H9 (cell line): ENCODE data around the gene MAP3K2. TPM values are rescaled to one million over a fixed set of nuclear protein-coding genes. Genes with fewer than 3 reads are reported as not detected.

Experiments used
- DNase-seq: peaks from one replicate; pipeline ENCODE4 v3.0.0-alpha.2; 2017
- H2AFZ ChIP-seq: one replicate; pipeline ENCODE4 v1.6.1; 2013; ENCODE audit warnings: mild to moderate bottlenecking, low read length, control low read depth, moderate library complexity
- H2AK5ac ChIP-seq: 2 replicates; pipeline ENCODE4 v1.6.1; 2013; ENCODE audit warnings: low read length, control low read depth, mixed read lengths; ENCODE audit not compliant: insufficient read length
- H2BK120ac ChIP-seq: one replicate; pipeline ENCODE4 v1.6.1; 2013; ENCODE audit warnings: low read depth, mild to moderate bottlenecking, low read length, control low read depth, inconsistent platforms; ENCODE audit not compliant: poor library complexity, severe bottlenecking
- H2BK12ac ChIP-seq: 2 replicates; pipeline ENCODE4 v1.6.1; 2013; ENCODE audit warnings: low read length, control low read depth, mixed read lengths, low read depth; ENCODE audit not compliant: insufficient read length
- H2BK15ac ChIP-seq: 2 replicates; pipeline ENCODE4 v1.6.1; 2013; ENCODE audit warnings: low read depth, low read length, control low read depth
- H2BK20ac ChIP-seq: one replicate; pipeline ENCODE4 v1.6.1; 2013; ENCODE audit warnings: low read depth, mild to moderate bottlenecking, low read length, control low read depth, inconsistent platforms; ENCODE audit not compliant: poor library complexity, severe bottlenecking
- H2BK5ac ChIP-seq: 2 replicates; pipeline ENCODE4 v1.6.1; 2013; ENCODE audit warnings: low read length, control low read depth, mixed read lengths; ENCODE audit not compliant: insufficient read length
- H3K14ac ChIP-seq: 2 replicates; pipeline ENCODE4 v1.6.1; 2013; ENCODE audit warnings: low read length, control low read depth; ENCODE audit not compliant: insufficient read depth
- H3K18ac ChIP-seq: 2 replicates; pipeline ENCODE4 v1.6.1; 2013; ENCODE audit warnings: low read depth, mild to moderate bottlenecking, mixed read lengths, low read length, control low read depth; ENCODE audit not compliant: insufficient read length
- H3K23ac ChIP-seq: 2 replicates; pipeline ENCODE4 v1.6.1; 2013; ENCODE audit warnings: low read length, control low read depth, mixed read lengths, low read depth; ENCODE audit not compliant: insufficient read length
- H3K23me2 ChIP-seq: 2 replicates; pipeline ENCODE4 v1.6.1; 2013; ENCODE audit warnings: low read depth, mild to moderate bottlenecking, mixed read lengths, low read length, control low read depth; ENCODE audit not compliant: insufficient read length, poor library complexity, severe bottlenecking
- H3K27ac ChIP-seq: 2 replicates; pipeline ENCODE4 v1.5.1; 2013; ENCODE audit warnings: low read length, control low read depth, mixed read lengths, low read depth; ENCODE audit not compliant: insufficient read length
- H3K27me3 ChIP-seq: 2 replicates; pipeline ENCODE4 v1.6.1; 2013; ENCODE audit warnings: low read length, control low read depth, inconsistent platforms; ENCODE audit not compliant: insufficient read depth
- H3K4ac ChIP-seq: 2 replicates; pipeline ENCODE4 v1.6.1; 2013; ENCODE audit warnings: low read depth, mild to moderate bottlenecking, control low read depth, inconsistent platforms, low read length, moderate library complexity
- H3K4me1 ChIP-seq: 2 replicates; pipeline ENCODE4 v1.6.1; 2013; ENCODE audit warnings: low read length, control low read depth, inconsistent platforms; ENCODE audit not compliant: insufficient read depth
- H3K4me2 ChIP-seq: 2 replicates; pipeline ENCODE4 v1.6.1; 2013; ENCODE audit warnings: low read length, control low read depth, mixed read lengths; ENCODE audit not compliant: insufficient read length, insufficient read depth
- H3K56ac ChIP-seq: 2 replicates; pipeline ENCODE4 v1.6.1; 2013; ENCODE audit warnings: low read depth, mild to moderate bottlenecking, mixed read lengths, low read length, control low read depth; ENCODE audit not compliant: insufficient read length
- H3K79me1 ChIP-seq: 2 replicates; pipeline ENCODE4 v1.6.1; 2013; ENCODE audit warnings: low read depth, mild to moderate bottlenecking, moderate library complexity, low read length, control low read depth, inconsistent platforms; ENCODE audit not compliant: insufficient read depth, poor library complexity, severe bottlenecking
- H3K79me2 ChIP-seq: 2 replicates; pipeline ENCODE4 v1.6.1; 2013; ENCODE audit warnings: low read length, control low read depth, inconsistent platforms; ENCODE audit not compliant: insufficient read depth
- H3K9ac ChIP-seq: 2 replicates; pipeline ENCODE4 v1.6.1; 2013; ENCODE audit warnings: low read length, control low read depth, mixed read lengths; ENCODE audit not compliant: insufficient read length; ENCODE audit errors: extremely low read depth
- H3K9me3 ChIP-seq: one replicate; pipeline ENCODE4 v1.6.1; 2013; ENCODE audit warnings: low read depth, low read length, inconsistent platforms; ENCODE audit not compliant: control insufficient read depth
- H3T11ph ChIP-seq: one replicate; pipeline ENCODE4 v1.6.1; 2013; ENCODE audit warnings: mild to moderate bottlenecking, low read length, control low read depth, inconsistent platforms
- H4K20me1 ChIP-seq: one replicate; pipeline ENCODE4 v1.6.1; 2013; ENCODE audit not compliant: control insufficient read depth, insufficient read length, insufficient read depth
- H4K5ac ChIP-seq: 2 replicates; pipeline ENCODE4 v1.6.1; 2013; ENCODE audit warnings: low read depth, mild to moderate bottlenecking, mixed read lengths, low read length, control low read depth; ENCODE audit not compliant: insufficient read length
- H4K8ac ChIP-seq: replicated peaks from 2 replicates; pipeline ENCODE4 v1.6.1; 2013; ENCODE audit warnings: low read length, control low read depth, mixed read lengths, low read depth; ENCODE audit not compliant: insufficient read length
- H4K91ac ChIP-seq: 2 replicates; pipeline ENCODE4 v1.6.1; 2013; ENCODE audit warnings: low read depth, mild to moderate bottlenecking, moderate library complexity, mixed read lengths, low read length, control low read depth; ENCODE audit not compliant: insufficient read length
- H3K27ac Mint-ChIP-seq, 3 experiments: 2 replicates in 2 of 3; 3 replicates in 1 of 3; pipeline ENCODE4 v1.8.0; 2020 to 2021; ENCODE audit warnings: mixed read lengths in 3 of 3, mild to moderate bottlenecking in 1 of 3, moderate library complexity in 1 of 3
- H3K27me3 Mint-ChIP-seq: 2 replicates; pipeline ENCODE4 v1.8.0; 2021; ENCODE audit warnings: low read depth, mild to moderate bottlenecking, moderate library complexity, mixed read lengths
- H3K36me3 Mint-ChIP-seq, 3 experiments: 2 replicates in 2 of 3; 3 replicates in 1 of 3; pipeline ENCODE4 v1.8.0; 2020 to 2021; ENCODE audit warnings: low read depth in 3 of 3, mixed read lengths in 3 of 3; ENCODE audit not compliant: insufficient read depth in 1 of 3
- H3K4me1 Mint-ChIP-seq, 2 experiments: 2 replicates each; pipeline ENCODE4 v1.8.0; 2020; ENCODE audit warnings: mixed read lengths in 2 of 2
- H3K4me3 Mint-ChIP-seq, 2 experiments: 2 replicates in 1 of 2; 3 replicates in 1 of 2; pipeline ENCODE4 v1.8.0; 2020 to 2021; ENCODE audit warnings: mild to moderate bottlenecking in 2 of 2, mixed read lengths in 2 of 2, moderate library complexity in 1 of 2
- H3K9me3 Mint-ChIP-seq, 2 experiments: 2 replicates in 1 of 2; 3 replicates in 1 of 2; pipeline ENCODE4 v1.8.0; 2020; ENCODE audit warnings: mild to moderate bottlenecking in 2 of 2, mixed read lengths in 2 of 2, moderate library complexity in 1 of 2
- WGBS: extraction: QIAGEN DNeasy Blood & Tissue Kit; methylation state at CpG from one replicate; pipeline ENCODE4 v1.1.7; 2013; ENCODE audit warnings: missing lambda C conversion rate, low lambda C conversion rate, mixed read lengths; ENCODE audit not compliant: insufficient read length; ENCODE audit errors: extremely low coverage; 5-methylcytosine and 5-hydroxymethylcytosine counted together
- total RNA-seq: library from RNA; stranded (reverse); gene quantifications from 2 replicates; pipeline ENCODE4 v1.2.1, GENCODE V29; 2021
- TF ChIP-seq, protein P1 (sequence below): fragments of 200-600 bp; sonication (generic); conservative IDR thresholded peaks from 3 replicates; pipeline ENCODE4 v1.8.0; 2021; ENCODE audit warnings: antibody characterized with exemption, mild to moderate bottlenecking

Gene MAP3K2
- total RNA-seq, 1 experiment from 2014 or later, result 25.8 TPM

DNA sequence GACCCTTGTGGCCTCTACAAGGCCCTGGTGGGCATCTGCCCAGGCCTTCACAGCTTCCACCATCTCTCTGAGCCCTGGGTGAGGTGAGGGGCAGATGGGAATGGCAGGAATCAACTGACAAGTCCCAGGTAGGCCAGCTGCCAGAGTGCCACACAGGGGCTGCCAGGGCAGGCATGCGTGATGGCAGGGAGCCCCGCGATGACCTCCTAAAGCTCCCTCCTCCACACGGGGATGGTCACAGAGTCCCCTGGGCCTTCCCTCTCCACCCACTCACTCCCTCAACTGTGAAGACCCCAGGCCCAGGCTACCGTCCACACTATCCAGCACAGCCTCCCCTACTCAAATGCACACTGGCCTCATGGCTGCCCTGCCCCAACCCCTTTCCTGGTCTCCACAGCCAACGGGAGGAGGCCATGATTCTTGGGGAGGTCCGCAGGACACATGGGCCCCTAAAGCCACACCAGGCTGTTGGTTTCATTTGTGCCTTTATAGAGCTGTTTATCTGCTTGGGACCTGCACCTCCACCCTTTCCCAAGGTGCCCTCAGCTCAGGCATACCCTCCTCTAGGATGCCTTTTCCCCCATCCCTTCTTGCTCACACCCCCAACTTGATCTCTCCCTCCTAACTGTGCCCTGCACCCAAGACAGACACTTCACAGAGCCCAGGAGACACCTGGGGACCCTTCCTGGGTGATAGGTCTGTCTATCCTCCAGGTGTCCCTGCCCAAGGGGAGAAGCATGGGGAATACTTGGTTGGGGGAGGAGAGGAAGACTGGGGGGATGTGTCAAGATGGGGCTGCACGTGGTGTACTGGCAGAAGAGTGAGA is 32.5 kb upstream of the MAP3K2 start:
- H3K23me2 ChIP-seq, result peaks cover 16% of the 10 kb centered on the region
- no CpG with 5 or more reads among the region's 8 CpGs for WGBS
- no peak overlapping the region for H2BK15ac ChIP-seq
- peak overlapping the region in 1 of 2 experiments; percentile 8; a peak in 1 of 5 replicates for H3K4me3 Mint-ChIP-seq
- H3K9ac ChIP-seq, result no peak overlapping the region
- no peak overlapping the region for H2AK5ac ChIP-seq
- H3K79me2 ChIP-seq, result no peaks in the 10 kb centered on the region
- H4K8ac ChIP-seq, result no peak overlapping the region
- H2BK5ac ChIP-seq, result no peak overlapping the region
- no peak overlapping the region for H3K27ac Mint-ChIP-seq
- no peak overlapping the region for H2AFZ ChIP-seq
- no peaks in the 10 kb centered on the region for H3K36me3 Mint-ChIP-seq
- no peaks in the 10 kb centered on the region for H4K20me1 ChIP-seq
- H2BK12ac ChIP-seq, result no peak overlapping the region
- no peaks in the 10 kb centered on the region for H3K9me3 ChIP-seq
- H4K5ac ChIP-seq, result no peak overlapping the region
- H3K23ac ChIP-seq, result no peak overlapping the region
- H3K27me3 ChIP-seq, result peaks cover 6% of the 10 kb centered on the region; the same call in 1 of the 2 replicates
- no peaks in the 10 kb centered on the region for H3K9me3 Mint-ChIP-seq
- H3K79me1 ChIP-seq, result no peaks in the 10 kb centered on the region
- no peak for DNase-seq
- H3K27me3 Mint-ChIP-seq, result peaks cover 88% of the 10 kb centered on the region
- H3K27ac ChIP-seq, result no peak overlapping the region
- H3K4me1 Mint-ChIP-seq, result peaks cover 20% of the 10 kb centered on the region in 2 experiments
- no peak overlapping the region for H2BK120ac ChIP-seq
- no peak overlapping the region for H4K91ac ChIP-seq
- no peak overlapping the region for H3K18ac ChIP-seq
- H3K14ac ChIP-seq, result no peak overlapping the region
- no peaks in the 10 kb centered on the region for H3K4me1 ChIP-seq
- no peak overlapping the region for H2BK20ac ChIP-seq
- no peak overlapping the region for H3K4ac ChIP-seq
- H3K56ac ChIP-seq, result no peak overlapping the region
- H3T11ph ChIP-seq, result no peak overlapping the region
- no peak overlapping the region for H3K4me2 ChIP-seq
- TF ChIP-seq, protein P1, sequence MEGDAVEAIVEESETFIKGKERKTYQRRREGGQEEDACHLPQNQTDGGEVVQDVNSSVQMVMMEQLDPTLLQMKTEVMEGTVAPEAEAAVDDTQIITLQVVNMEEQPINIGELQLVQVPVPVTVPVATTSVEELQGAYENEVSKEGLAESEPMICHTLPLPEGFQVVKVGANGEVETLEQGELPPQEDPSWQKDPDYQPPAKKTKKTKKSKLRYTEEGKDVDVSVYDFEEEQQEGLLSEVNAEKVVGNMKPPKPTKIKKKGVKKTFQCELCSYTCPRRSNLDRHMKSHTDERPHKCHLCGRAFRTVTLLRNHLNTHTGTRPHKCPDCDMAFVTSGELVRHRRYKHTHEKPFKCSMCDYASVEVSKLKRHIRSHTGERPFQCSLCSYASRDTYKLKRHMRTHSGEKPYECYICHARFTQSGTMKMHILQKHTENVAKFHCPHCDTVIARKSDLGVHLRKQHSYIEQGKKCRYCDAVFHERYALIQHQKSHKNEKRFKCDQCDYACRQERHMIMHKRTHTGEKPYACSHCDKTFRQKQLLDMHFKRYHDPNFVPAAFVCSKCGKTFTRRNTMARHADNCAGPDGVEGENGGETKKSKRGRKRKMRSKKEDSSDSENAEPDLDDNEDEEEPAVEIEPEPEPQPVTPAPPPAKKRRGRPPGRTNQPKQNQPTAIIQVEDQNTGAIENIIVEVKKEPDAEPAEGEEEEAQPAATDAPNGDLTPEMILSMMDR, result no peak
